Measurements from ENCODE around the gene SYS1.

The SYS1 gene

DNA sequence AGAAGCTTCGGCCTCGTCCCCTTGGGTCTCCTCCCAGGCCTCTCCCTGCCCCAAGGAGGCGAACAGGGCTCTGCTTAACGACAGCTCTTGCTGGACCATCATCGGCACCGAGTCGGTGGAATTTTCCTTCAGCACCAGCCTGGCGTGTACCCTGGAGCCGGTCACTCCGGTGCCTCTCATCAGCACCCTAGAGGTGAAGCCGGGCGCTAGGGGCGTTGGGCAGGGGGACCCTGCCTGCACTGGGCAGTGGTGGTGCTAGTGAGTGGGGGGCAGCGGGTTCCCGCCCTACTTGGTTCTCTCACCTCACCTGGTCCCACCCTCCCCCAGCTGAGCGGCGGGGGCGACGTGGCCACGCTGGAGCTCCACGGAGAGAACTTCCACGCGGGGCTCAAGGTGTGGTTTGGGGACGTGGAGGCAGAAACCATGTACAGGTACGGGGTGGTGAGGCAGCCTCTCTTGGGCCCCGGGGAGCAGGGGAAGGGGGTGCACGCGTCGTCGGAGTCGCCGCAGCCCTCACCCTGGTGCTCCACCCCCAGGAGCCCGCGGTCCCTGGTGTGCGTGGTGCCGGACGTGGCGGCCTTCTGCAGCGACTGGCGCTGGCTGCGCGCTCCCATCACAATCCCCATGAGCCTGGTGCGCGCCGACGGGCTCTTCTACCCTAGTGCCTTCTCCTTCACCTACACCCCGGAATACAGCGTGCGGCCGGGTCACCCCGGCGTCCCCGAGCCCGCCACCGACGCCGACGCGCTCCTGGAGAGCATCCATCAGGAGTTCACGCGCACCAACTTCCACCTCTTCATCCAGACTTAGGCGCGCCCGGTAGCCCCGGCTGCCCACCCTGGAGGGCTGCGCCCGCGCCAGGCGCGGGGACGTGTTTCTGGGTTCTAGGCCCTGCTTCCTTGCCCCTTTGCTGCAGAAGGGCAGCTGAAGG is 46.5 kb upstream of the SYS1 start:
- DNase-seq (ENCODE audit: low read depth in 1 of 2, low spot score in 1 of 2), result no peak
- Histone ChIP-seq H3K27me3 (ENCODE audit: insufficient read depth, poor library complexity, severe bottlenecking) (no peaks in the 10 kb centered on the region), H3K4me3 (replicated peaks; ENCODE audit: insufficient read depth, low read length) (no peak overlapping the region), H3K27ac (replicated peaks) (no peak overlapping the region)
- TF ChIP-seq, protein P1, sequence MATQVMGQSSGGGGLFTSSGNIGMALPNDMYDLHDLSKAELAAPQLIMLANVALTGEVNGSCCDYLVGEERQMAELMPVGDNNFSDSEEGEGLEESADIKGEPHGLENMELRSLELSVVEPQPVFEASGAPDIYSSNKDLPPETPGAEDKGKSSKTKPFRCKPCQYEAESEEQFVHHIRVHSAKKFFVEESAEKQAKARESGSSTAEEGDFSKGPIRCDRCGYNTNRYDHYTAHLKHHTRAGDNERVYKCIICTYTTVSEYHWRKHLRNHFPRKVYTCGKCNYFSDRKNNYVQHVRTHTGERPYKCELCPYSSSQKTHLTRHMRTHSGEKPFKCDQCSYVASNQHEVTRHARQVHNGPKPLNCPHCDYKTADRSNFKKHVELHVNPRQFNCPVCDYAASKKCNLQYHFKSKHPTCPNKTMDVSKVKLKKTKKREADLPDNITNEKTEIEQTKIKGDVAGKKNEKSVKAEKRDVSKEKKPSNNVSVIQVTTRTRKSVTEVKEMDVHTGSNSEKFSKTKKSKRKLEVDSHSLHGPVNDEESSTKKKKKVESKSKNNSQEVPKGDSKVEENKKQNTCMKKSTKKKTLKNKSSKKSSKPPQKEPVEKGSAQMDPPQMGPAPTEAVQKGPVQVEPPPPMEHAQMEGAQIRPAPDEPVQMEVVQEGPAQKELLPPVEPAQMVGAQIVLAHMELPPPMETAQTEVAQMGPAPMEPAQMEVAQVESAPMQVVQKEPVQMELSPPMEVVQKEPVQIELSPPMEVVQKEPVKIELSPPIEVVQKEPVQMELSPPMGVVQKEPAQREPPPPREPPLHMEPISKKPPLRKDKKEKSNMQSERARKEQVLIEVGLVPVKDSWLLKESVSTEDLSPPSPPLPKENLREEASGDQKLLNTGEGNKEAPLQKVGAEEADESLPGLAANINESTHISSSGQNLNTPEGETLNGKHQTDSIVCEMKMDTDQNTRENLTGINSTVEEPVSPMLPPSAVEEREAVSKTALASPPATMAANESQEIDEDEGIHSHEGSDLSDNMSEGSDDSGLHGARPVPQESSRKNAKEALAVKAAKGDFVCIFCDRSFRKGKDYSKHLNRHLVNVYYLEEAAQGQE (IDR thresholded peaks at IDR 0.05; ENCODE audit: insufficient replicate concordance, low read depth), result no peak
- TF ChIP-seq, protein P2, sequence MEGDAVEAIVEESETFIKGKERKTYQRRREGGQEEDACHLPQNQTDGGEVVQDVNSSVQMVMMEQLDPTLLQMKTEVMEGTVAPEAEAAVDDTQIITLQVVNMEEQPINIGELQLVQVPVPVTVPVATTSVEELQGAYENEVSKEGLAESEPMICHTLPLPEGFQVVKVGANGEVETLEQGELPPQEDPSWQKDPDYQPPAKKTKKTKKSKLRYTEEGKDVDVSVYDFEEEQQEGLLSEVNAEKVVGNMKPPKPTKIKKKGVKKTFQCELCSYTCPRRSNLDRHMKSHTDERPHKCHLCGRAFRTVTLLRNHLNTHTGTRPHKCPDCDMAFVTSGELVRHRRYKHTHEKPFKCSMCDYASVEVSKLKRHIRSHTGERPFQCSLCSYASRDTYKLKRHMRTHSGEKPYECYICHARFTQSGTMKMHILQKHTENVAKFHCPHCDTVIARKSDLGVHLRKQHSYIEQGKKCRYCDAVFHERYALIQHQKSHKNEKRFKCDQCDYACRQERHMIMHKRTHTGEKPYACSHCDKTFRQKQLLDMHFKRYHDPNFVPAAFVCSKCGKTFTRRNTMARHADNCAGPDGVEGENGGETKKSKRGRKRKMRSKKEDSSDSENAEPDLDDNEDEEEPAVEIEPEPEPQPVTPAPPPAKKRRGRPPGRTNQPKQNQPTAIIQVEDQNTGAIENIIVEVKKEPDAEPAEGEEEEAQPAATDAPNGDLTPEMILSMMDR (IDR thresholded peaks at IDR 0.05; ENCODE audit: insufficient read depth, low read length), result no peak
- TF ChIP-seq GABPA (IDR thresholded peaks at IDR 0.05; ENCODE audit: low read depth) (no peak), POLR2AphosphoS5 (IDR thresholded peaks at IDR 0.05; ENCODE audit: low read depth) (no peak), SPI1 (IDR thresholded peaks at IDR 0.05; ENCODE audit: borderline replicate concordance, low read depth) (no peak)

DNA sequence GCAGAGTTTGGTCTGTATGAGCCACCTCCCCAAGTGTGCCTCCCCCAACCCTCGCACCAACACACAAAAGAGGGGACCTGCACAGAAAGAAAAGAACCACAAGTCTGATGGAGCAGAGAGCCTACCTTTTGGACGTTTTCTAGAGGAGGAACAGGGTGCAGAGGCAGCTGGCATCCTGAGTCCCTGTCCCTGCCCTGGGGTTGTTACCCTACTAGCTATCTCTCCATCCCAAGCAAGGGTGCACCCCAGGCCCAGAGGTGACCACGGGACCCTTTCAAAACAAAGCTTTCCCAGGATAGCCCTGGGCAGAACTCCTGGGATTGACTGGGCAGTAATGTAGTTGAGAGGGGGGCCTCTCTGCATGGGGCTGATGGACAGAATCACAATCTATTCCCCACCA is 45.1 kb upstream of the SYS1 start:
- Histone ChIP-seq H3K27me3 (ENCODE audit: insufficient read depth, poor library complexity, severe bottlenecking) (no peaks in the 10 kb centered on the region), H3K4me3 (replicated peaks; ENCODE audit: insufficient read depth, low read length) (no peak overlapping the region), H3K27ac (replicated peaks) (no peak overlapping the region)
- TF ChIP-seq POLR2AphosphoS5 (IDR thresholded peaks at IDR 0.05; ENCODE audit: low read depth), result no peak
- TF ChIP-seq SPI1 (IDR thresholded peaks at IDR 0.05; ENCODE audit: borderline replicate concordance, low read depth), result no peak
- TF ChIP-seq, protein P2 (IDR thresholded peaks at IDR 0.05; ENCODE audit: insufficient read depth, low read length), result no peak
- TF ChIP-seq, protein P1 (IDR thresholded peaks at IDR 0.05; ENCODE audit: insufficient replicate concordance, low read depth), result no peak
- no peak for TF ChIP-seq GABPA (IDR thresholded peaks at IDR 0.05; ENCODE audit: low read depth)
- no peak for DNase-seq (ENCODE audit: low read depth in 1 of 2, low spot score in 1 of 2)

DNA sequence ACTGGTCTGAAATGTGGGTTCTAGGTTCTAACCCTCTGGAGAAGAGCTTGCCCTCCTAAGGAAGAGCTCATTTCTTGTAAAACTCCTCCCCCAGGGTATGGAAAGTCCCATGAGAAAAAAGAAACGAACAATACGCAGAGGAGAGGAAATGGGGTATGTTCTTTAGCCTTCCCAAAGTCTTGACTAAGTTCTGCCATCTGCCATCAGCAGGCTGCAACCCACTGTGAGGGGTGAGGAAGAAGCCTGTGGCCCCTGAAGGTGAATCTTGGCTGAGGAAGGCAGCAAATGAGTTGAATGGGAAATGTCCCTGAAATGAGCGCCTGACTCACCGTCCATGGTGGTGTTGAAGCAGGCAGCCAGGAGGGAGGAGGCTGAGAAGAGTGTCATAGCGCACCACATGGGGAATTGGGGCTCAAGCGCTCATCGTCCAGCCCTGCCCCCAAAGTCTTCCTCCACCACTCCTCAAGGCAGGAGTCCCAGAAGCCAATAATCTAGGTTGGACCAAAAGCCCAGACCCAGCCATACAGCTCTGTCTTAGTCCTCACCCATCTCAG is 44.5 kb upstream of the SYS1 start:
- Histone ChIP-seq H3K4me3 (replicated peaks; ENCODE audit: insufficient read depth, low read length) (no peak overlapping the region), H3K27ac (replicated peaks) (peak overlapping the region; percentile 73), H3K27me3 (ENCODE audit: insufficient read depth, poor library complexity, severe bottlenecking) (no peaks in the 10 kb centered on the region)
- TF ChIP-seq, protein P2 (IDR thresholded peaks at IDR 0.05; ENCODE audit: insufficient read depth, low read length), result no peak
- TF ChIP-seq SPI1 (IDR thresholded peaks at IDR 0.05; ENCODE audit: borderline replicate concordance, low read depth) (no peak), POLR2AphosphoS5 (IDR thresholded peaks at IDR 0.05; ENCODE audit: low read depth) (no peak), GABPA (IDR thresholded peaks at IDR 0.05; ENCODE audit: low read depth) (no peak)
- TF ChIP-seq, protein P1 (IDR thresholded peaks at IDR 0.05; ENCODE audit: insufficient replicate concordance, low read depth), result no peak
- no peak for DNase-seq (ENCODE audit: low read depth in 1 of 2, low spot score in 1 of 2)
